ENCODE results near the gene BCL2L2.

The BCL2L2 gene

DNA sequence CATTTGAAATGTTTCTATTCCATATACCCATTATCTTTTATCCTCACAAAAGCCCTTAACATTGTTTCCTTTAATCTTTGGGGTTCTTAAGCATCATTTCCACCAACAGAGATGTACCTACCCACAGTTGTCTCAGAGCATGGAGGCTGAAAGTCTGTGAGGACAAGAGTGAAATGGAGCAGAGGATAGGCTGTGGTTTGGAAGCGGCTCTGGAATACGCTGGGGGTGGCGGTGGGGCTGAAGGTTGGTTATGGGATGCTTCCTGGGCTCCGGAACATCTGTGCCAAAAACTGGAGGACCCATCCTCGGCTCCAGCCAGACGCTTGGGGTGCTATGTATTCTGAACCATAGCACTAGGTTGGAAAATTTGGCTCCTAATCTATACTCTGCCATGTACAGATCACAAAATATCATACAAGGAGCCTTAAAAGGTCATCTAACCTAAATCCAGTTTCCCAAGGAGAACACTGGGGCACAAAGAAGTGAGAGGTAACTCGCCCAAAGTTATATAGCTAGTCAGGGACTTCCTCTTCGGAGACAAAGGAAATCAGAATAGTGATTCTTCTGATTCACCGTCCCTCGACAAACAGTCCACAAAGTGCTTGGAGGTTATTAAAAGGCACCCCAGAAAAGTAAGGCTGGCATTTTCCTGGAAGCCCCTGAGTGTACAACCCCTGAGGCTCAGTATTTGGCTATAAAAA lies 6.5 kb upstream of the BCL2L2 start:
- no peak for ATAC-seq
- TF ChIP-seq ISL1 (CRISPR knock-in tag; IDR thresholded peaks at IDR 0.05) (no peak), PPARA (CRISPR knock-in tag; IDR thresholded peaks at IDR 0.05; ENCODE audit: borderline replicate concordance) (no peak), CREB5 (CRISPR knock-in tag; IDR thresholded peaks at IDR 0.05; ENCODE audit: low read depth) (no peak), GLIS3 (CRISPR knock-in tag; IDR thresholded peaks at IDR 0.05) (no peak), BACH2 (CRISPR knock-in tag; IDR thresholded peaks at IDR 0.05; ENCODE audit: borderline replicate concordance) (no peak), ZNF565 (CRISPR knock-in tag; conservative IDR thresholded peaks at IDR 0.05; ENCODE audit: low read depth) (no peak), CSRNP3 (CRISPR knock-in tag; IDR thresholded peaks at IDR 0.05) (no peak), POU6F1 (CRISPR knock-in tag; IDR thresholded peaks at IDR 0.05; ENCODE audit: borderline replicate concordance, low read depth) (no peak), ESRRG (CRISPR knock-in tag; IDR thresholded peaks at IDR 0.05) (no peak), PATZ1 (CRISPR knock-in tag; IDR thresholded peaks at IDR 0.05; ENCODE audit: borderline replicate concordance) (no peak), ZNF70 (CRISPR knock-in tag; IDR thresholded peaks at IDR 0.05) (no peak), OSR1 (CRISPR knock-in tag; IDR thresholded peaks at IDR 0.05) (no peak), TOX (CRISPR knock-in tag; IDR thresholded peaks at IDR 0.05; ENCODE audit: borderline replicate concordance) (no peak), CSDC2 (CRISPR knock-in tag; IDR thresholded peaks at IDR 0.05) (no peak), ZFP30 (CRISPR knock-in tag; IDR thresholded peaks at IDR 0.05) (no peak), ZNF8 (CRISPR knock-in tag; IDR thresholded peaks at IDR 0.05) (no peak), SNAI2 (CRISPR knock-in tag; IDR thresholded peaks at IDR 0.05) (no peak), ZC3H10 (CRISPR knock-in tag; IDR thresholded peaks at IDR 0.05) (no peak), TCF4 (CRISPR knock-in tag; IDR thresholded peaks at IDR 0.05; ENCODE audit: borderline replicate concordance) (no peak)
- TF ChIP-seq, protein P1, sequence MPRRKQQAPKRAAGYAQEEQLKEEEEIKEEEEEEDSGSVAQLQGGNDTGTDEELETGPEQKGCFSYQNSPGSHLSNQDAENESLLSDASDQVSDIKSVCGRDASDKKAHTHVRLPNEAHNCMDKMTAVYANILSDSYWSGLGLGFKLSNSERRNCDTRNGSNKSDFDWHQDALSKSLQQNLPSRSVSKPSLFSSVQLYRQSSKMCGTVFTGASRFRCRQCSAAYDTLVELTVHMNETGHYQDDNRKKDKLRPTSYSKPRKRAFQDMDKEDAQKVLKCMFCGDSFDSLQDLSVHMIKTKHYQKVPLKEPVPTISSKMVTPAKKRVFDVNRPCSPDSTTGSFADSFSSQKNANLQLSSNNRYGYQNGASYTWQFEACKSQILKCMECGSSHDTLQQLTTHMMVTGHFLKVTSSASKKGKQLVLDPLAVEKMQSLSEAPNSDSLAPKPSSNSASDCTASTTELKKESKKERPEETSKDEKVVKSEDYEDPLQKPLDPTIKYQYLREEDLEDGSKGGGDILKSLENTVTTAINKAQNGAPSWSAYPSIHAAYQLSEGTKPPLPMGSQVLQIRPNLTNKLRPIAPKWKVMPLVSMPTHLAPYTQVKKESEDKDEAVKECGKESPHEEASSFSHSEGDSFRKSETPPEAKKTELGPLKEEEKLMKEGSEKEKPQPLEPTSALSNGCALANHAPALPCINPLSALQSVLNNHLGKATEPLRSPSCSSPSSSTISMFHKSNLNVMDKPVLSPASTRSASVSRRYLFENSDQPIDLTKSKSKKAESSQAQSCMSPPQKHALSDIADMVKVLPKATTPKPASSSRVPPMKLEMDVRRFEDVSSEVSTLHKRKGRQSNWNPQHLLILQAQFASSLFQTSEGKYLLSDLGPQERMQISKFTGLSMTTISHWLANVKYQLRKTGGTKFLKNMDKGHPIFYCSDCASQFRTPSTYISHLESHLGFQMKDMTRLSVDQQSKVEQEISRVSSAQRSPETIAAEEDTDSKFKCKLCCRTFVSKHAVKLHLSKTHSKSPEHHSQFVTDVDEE (CRISPR knock-in tag; IDR thresholded peaks at IDR 0.05) = no peak

GRCh38 chr14:23300687-23301223 lies 5.9 kb upstream of the BCL2L2 start:
- ATAC-seq = no peak
- TF ChIP-seq TOX (CRISPR knock-in tag; IDR thresholded peaks at IDR 0.05; ENCODE audit: borderline replicate concordance) = no peak
- TF ChIP-seq PATZ1 (CRISPR knock-in tag; IDR thresholded peaks at IDR 0.05; ENCODE audit: borderline replicate concordance) = no peak
- TF ChIP-seq BACH2 (CRISPR knock-in tag; IDR thresholded peaks at IDR 0.05; ENCODE audit: borderline replicate concordance) = no peak
- no peak for TF ChIP-seq OSR1 (CRISPR knock-in tag; IDR thresholded peaks at IDR 0.05)
- TF ChIP-seq ZNF565 (CRISPR knock-in tag; conservative IDR thresholded peaks at IDR 0.05; ENCODE audit: low read depth) = no peak
- TF ChIP-seq ZNF70 (CRISPR knock-in tag; IDR thresholded peaks at IDR 0.05) = no peak
- TF ChIP-seq RARB (CRISPR knock-in tag; IDR thresholded peaks at IDR 0.05) = no peak
- no peak for TF ChIP-seq CSRNP3 (CRISPR knock-in tag; IDR thresholded peaks at IDR 0.05)
